Upper lobe of left lung (tissue), 4 donors: ENCODE results near the gene TSHZ2.

ENCODE experiments used
- EP300 ChIP-seq, 4 donors: sonication (generic); formaldehyde crosslinking; IDR thresholded peaks; one replicate each; pipeline ENCODE4 v1.5.1; 2017; ENCODE audit warnings: antibody characterized with exemption in 4 of 4, control low read depth in 2 of 4
- POLR2A ChIP-seq, 4 donors: fragments of 450-650 bp; IDR thresholded peaks; one replicate each; pipeline ENCODE4 v1.5.1; 2016 to 2017; ENCODE audit warnings: antibody characterized with exemption in 4 of 4, mild to moderate bottlenecking in 2 of 4
- POLR2AphosphoS5 ChIP-seq, 2 donors: sonication (generic); formaldehyde crosslinking; IDR thresholded peaks; one replicate each; pipeline ENCODE4 v1.5.1; 2017; ENCODE audit warnings: antibody characterized with exemption in 2 of 2
- TF ChIP-seq, protein P1 (sequence below), 6 experiments: fragments of 450-650 bp in 4 of 6; fragments of 200-600 bp in 2 of 6; sonication (generic) in 2 of 6; IDR thresholded peaks; one replicate each; pipeline ENCODE4 v1.5.1; 2016 to 2019; ENCODE audit warnings: antibody characterized with exemption in 6 of 6

DNA sequence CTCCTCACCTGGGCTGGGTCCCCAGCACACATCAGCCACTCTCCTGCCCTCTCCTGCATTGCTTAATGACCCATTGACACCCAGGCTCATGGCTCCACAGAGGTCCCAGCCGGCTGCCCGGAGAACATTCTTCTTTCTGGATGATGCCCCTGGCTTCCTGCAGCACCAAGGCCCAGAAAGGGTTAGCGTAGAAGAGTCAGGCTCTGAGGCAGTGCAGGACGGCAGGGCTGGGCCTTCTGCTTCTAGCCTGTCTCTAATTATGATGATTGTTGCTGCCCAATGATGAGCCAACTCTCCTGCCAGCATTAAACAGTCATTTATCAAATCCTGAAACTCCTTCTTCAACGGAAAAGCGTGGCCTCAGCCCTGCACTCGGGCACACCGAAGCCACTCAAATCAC is 555.0 kb downstream of the TSHZ2 start:
- TF ChIP-seq POLR2AphosphoS5 (IDR thresholded peaks at IDR 0.05) (no peak), POLR2A (IDR thresholded peaks at IDR 0.05) (no peak), EP300 (IDR thresholded peaks at IDR 0.05) (no peak)
- TF ChIP-seq, protein P1, sequence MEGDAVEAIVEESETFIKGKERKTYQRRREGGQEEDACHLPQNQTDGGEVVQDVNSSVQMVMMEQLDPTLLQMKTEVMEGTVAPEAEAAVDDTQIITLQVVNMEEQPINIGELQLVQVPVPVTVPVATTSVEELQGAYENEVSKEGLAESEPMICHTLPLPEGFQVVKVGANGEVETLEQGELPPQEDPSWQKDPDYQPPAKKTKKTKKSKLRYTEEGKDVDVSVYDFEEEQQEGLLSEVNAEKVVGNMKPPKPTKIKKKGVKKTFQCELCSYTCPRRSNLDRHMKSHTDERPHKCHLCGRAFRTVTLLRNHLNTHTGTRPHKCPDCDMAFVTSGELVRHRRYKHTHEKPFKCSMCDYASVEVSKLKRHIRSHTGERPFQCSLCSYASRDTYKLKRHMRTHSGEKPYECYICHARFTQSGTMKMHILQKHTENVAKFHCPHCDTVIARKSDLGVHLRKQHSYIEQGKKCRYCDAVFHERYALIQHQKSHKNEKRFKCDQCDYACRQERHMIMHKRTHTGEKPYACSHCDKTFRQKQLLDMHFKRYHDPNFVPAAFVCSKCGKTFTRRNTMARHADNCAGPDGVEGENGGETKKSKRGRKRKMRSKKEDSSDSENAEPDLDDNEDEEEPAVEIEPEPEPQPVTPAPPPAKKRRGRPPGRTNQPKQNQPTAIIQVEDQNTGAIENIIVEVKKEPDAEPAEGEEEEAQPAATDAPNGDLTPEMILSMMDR (IDR thresholded peaks at IDR 0.05) = no peak
